ENCODE results near the gene ATP9A.

ATP9A gene

DNA sequence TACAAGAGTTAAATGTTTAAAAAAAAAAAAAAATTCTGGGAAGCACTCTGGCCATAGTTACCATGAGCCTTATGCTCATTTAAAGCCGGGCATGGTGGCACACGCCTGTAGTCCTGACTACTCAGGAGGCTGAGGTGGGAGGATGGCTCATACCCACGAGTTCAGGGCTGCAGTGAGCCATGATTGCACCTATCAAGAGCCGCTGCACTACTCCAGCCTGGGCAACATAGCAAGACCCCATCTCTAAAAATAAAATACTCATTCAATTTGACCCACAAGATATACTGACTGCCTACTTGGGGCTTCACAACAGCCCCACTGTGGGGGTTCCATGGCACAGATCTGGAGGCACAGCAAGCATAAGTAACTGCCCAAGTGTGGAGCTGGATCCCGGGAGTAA, 113.7 kb downstream of the ATP9A start:
- no peaks in the 10 kb centered on the region for H3K9me3 ChIP-seq (ENCODE audit: control insufficient read depth, low read length)
- no peak overlapping the region for H3K4me2 ChIP-seq (ENCODE audit: low read length)
- H3K27me3 ChIP-seq (ENCODE audit: control insufficient read depth, insufficient read depth, low read length), result no peaks in the 10 kb centered on the region
- H3K27ac ChIP-seq, result no peak overlapping the region
- H3K9ac ChIP-seq, result no peak overlapping the region
- H3K4me1 ChIP-seq, result peaks cover 8% of the 10 kb centered on the region
- H3K36me3 ChIP-seq (ENCODE audit: control insufficient read depth, insufficient read depth, low read length), result no peaks in the 10 kb centered on the region
- no peak overlapping the region for H2AFZ ChIP-seq
- no peak overlapping the region for H3K4me3 ChIP-seq (ENCODE audit: low read depth, low read length)
- H3K79me2 ChIP-seq, result no peaks in the 10 kb centered on the region
- TF ChIP-seq, protein P1, sequence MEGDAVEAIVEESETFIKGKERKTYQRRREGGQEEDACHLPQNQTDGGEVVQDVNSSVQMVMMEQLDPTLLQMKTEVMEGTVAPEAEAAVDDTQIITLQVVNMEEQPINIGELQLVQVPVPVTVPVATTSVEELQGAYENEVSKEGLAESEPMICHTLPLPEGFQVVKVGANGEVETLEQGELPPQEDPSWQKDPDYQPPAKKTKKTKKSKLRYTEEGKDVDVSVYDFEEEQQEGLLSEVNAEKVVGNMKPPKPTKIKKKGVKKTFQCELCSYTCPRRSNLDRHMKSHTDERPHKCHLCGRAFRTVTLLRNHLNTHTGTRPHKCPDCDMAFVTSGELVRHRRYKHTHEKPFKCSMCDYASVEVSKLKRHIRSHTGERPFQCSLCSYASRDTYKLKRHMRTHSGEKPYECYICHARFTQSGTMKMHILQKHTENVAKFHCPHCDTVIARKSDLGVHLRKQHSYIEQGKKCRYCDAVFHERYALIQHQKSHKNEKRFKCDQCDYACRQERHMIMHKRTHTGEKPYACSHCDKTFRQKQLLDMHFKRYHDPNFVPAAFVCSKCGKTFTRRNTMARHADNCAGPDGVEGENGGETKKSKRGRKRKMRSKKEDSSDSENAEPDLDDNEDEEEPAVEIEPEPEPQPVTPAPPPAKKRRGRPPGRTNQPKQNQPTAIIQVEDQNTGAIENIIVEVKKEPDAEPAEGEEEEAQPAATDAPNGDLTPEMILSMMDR (IDR thresholded peaks at IDR 0.05), result no peak

DNA sequence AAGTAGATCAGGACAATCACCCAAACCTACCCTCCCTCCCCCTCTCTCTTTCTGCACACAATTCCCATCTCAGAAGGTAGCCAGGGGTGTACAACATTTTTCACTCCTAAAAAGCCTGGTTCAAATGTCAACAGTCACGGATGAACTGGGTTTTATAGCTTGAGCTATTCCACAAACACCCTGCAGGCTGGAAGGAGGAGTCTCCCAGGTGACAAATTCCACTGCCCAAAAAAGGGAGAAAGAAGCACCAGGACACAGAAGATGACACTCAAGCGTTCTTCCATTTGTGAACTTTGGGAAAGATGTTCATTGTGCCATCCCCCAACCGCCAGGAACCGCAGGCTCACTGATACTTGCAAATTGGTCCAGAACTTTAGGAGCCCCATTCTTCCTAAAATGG, 114.1 kb downstream of the ATP9A start:
- Histone ChIP-seq H3K27ac (no peak overlapping the region), H3K4me2 (ENCODE audit: low read length) (no peak overlapping the region), H3K27me3 (ENCODE audit: control insufficient read depth, insufficient read depth, low read length) (no peaks in the 10 kb centered on the region), H3K36me3 (ENCODE audit: control insufficient read depth, insufficient read depth, low read length) (no peaks in the 10 kb centered on the region), H3K4me3 (ENCODE audit: low read depth, low read length) (no peak overlapping the region), H3K9ac (no peak overlapping the region), H3K9me3 (ENCODE audit: control insufficient read depth, low read length) (no peaks in the 10 kb centered on the region), H2AFZ (no peak overlapping the region), H3K79me2 (no peaks in the 10 kb centered on the region), H3K4me1 (peaks cover 8% of the 10 kb centered on the region)
- TF ChIP-seq, protein P1 (IDR thresholded peaks at IDR 0.05), result no peak

DNA sequence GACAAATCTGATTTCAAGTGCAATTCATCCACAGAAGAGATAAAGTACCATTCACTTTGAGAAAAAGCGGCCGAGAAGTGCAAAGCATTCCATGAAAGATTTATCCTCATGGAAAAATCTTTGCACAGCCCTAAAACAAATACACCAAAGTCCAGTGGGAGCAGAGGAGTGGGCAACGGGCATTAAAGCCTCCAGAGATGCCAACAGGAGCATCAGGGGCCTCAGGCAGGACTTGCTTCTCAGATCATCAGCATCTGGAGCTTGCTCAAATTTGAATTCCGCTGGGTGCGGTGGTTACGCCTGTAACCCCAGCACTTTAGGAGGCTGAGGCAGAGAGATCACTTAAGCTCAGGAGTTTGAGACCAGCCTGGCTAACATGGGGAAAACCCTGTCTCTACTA, 115.0 kb downstream of the ATP9A start:
- H3K27ac ChIP-seq, result no peak overlapping the region
- TF ChIP-seq, protein P1 (IDR thresholded peaks at IDR 0.05), result no peak
- H2AFZ ChIP-seq, result no peak overlapping the region
- H3K36me3 ChIP-seq (ENCODE audit: control insufficient read depth, insufficient read depth, low read length), result no peaks in the 10 kb centered on the region
- H3K4me1 ChIP-seq, result peaks cover 8% of the 10 kb centered on the region
- H3K79me2 ChIP-seq, result peaks cover 3% of the 10 kb centered on the region
- H3K4me3 ChIP-seq (ENCODE audit: low read depth, low read length), result no peak overlapping the region
- H3K9me3 ChIP-seq (ENCODE audit: control insufficient read depth, low read length), result no peaks in the 10 kb centered on the region
- no peak overlapping the region for H3K9ac ChIP-seq
- H3K4me2 ChIP-seq (ENCODE audit: low read length), result no peak overlapping the region
- H3K27me3 ChIP-seq (ENCODE audit: control insufficient read depth, insufficient read depth, low read length), result no peaks in the 10 kb centered on the region

DNA sequence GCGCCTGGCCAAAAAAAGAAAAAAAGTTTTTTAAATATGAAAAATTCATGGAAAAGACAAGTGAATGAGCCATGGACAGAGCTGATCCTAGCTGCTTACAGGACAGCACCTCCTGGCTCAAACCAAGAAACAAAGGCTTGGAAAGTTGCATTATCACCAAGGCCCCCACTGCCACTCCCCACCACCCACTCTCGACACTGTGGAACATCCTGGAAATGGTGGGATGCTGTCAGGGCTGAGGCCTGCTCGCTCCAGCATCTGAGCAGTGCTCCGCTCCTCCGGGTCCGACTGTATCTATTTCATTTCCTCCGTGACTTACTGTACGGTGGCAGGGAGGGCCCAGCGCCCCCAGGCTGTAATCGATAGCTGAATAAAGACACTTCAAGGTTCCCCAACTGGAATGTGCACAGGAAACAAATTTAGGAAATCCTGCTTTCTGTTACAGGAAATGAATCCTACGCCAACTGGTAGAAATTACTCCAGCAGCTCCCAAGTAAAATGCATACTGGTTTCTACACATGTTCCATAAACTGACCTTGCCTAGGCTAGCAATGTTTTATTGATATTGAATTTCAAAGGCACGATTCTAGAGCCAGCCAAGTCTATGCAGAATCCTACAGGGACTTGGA, 116.2 kb downstream of the ATP9A start:
- Histone ChIP-seq H3K4me1 (peaks cover 8% of the 10 kb centered on the region), H3K36me3 (ENCODE audit: control insufficient read depth, insufficient read depth, low read length) (no peaks in the 10 kb centered on the region), H3K27ac (no peak overlapping the region), H2AFZ (no peak overlapping the region), H3K27me3 (ENCODE audit: control insufficient read depth, insufficient read depth, low read length) (no peaks in the 10 kb centered on the region), H3K9ac (no peak overlapping the region), H3K9me3 (ENCODE audit: control insufficient read depth, low read length) (no peaks in the 10 kb centered on the region), H3K79me2 (peaks cover 5% of the 10 kb centered on the region), H3K4me2 (ENCODE audit: low read length) (no peak overlapping the region), H3K4me3 (ENCODE audit: low read depth, low read length) (no peak overlapping the region)
- TF ChIP-seq, protein P1 (IDR thresholded peaks at IDR 0.05), result no peak

DNA sequence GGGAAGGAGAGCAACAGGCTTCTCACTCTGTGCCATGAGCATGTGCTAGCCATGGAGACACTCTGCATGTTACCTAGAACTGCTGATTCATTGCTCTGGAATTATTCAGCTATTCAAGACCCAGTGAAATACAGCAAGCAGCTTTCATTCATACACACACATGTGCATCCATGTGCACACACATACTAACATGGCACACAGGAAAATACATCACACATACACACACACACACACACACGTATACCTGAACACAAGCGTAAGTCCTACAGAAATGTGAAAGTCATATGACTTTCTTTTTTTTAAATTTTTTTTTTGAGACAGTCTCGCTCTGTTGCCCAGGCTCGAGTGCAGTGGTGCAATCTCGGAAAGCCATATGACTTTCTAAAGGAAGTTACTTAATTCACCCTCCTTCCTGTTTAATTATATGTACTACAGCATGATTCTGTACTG, 117.5 kb downstream of the ATP9A start:
- Histone ChIP-seq H3K27ac (no peak overlapping the region), H3K9me3 (ENCODE audit: control insufficient read depth, low read length) (no peaks in the 10 kb centered on the region), H3K79me2 (peaks cover 5% of the 10 kb centered on the region), H3K27me3 (ENCODE audit: control insufficient read depth, insufficient read depth, low read length) (no peaks in the 10 kb centered on the region), H3K36me3 (ENCODE audit: control insufficient read depth, insufficient read depth, low read length) (no peaks in the 10 kb centered on the region), H3K9ac (no peak overlapping the region), H2AFZ (no peak overlapping the region), H3K4me3 (ENCODE audit: low read depth, low read length) (no peak overlapping the region), H3K4me2 (ENCODE audit: low read length) (no peak overlapping the region), H3K4me1 (peaks cover 8% of the 10 kb centered on the region)
- TF ChIP-seq, protein P1 (IDR thresholded peaks at IDR 0.05), result no peak

Measured in parathyroid adenoma (tissue), 2 donors.